DMS153 (cell line): Measurements from ENCODE around the gene BHLHE23.

Experiments
- DNase-seq: peaks from one replicate; lab custom pipeline; 2025; lab: John Stamatoyannopoulos, UW

Gene BHLHE23

DNA sequence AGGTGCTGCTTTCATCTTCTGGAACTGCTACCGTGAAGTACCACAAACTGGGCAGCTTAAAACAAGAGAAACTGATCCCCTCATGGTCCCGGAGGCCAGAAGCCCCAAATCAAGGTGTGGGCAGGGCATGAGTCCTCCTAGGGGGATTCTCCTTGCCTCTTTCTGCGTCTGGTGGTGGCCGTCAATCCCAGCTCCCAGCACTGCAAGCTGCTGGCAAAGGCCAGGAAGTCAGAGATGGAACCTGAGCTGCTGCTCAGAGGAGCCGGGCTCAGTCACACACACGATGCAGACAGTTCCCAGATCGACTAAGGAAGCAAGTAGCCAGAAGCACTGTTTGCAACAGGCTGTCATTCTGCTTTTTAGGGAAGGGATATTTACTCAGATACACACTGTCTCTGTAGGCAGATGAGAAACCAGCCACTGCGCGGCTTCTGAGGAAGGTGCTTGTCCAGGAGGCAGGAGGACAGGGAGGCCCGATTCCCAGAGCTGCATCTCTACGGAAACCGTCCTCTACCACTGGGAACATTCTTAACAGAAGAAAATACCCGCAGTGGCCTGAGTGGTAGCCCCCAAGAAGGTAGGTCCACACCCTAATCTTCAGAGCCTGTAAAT is 15.5 kb downstream of the BHLHE23 start:
- no peak for DNase-seq

DNA sequence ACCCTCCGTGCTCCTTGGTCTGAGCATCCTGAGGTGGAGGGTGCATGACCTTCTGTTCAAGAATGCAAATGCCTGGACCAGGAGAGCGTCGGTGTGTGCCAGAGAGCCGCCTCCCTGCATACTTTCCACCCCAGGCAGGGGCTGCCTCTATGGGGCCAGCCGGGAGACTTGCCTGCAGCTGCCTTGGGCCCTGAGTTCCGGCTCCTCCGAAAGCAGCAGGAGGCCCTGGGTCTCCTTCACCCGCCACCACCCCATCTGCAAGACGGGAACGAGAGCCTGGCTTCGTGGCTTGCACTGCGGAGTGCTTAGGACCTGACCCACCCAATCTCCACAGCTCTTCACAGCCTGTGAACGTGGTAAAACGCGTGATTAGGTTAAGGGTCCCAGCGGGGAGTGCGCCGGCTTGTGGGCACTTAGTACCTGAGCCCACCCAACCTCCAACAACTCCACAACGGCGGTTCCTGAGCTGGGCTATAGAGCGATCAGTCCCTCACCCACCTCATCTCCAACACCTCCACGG is 16.4 kb downstream of the BHLHE23 start:
- no peak for DNase-seq

DNA sequence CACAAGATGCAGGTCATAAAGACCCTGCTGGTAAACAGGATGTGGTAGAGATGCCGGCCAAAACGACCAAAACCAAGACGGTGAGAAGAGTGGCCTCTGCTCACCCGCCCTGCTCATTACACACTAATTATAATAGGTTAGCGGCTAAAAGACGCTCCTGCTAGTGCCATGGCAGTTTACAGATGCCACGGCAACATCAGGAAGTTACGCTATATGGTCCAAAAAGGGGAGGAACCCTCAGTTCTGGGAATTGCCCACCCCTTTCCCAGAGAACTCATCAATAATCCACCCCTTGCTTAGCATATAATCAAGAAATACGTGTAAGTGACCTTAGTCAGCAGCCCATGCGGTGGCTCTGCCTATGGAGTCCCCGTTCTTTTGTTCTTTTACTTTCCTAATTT is 17.6 kb downstream of the BHLHE23 start:
- DNase-seq: no peak

DNA sequence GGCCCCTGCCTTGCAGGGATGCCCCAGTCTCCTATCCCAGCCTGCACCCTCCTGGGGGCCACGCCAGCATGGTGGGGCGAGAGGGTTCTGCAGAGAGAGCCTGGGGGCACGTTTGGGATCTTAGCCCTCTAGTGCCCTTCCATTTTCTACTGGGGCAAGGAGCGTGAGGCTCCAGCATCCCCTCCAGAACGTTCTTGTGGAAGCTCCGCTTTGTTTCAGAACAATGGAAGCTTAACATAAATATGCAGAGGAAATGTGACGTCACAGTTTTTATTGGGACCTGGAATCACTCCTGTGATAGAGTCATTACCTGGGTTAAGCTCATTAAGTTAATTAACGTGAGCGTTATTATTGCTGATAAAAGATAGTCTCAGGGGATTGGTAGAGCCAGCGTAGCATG is 19.6 kb downstream of the BHLHE23 start:
- DNase-seq: no peak

DNA sequence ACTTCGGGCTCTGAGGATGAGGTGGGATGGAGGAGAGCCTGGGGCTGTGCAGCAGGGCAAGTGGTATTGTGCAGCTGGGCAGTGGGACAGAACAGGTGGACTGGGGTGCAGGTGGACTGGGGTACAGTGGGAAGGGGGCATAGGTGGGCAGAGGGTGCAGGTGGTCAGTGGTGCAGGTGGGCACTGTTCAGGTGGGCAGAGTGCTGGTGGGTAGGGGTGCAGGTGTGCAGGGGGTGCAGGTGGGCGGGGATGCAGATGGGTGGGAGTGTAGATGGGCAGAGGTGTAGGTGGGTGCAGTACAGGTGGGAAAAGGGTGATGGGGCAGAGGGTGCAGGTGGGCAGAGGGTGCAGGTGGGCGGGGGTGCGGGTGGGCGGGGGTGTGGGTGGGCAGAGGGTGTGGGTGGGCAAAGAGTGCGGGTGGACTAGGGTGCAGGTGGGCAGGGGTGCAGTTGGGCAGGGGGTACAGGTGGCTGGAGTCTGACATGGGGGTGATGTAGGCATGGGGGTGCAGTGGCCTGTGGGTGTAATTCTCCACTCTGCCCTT is 20.4 kb downstream of the BHLHE23 start:
- no peak for DNase-seq

DNA sequence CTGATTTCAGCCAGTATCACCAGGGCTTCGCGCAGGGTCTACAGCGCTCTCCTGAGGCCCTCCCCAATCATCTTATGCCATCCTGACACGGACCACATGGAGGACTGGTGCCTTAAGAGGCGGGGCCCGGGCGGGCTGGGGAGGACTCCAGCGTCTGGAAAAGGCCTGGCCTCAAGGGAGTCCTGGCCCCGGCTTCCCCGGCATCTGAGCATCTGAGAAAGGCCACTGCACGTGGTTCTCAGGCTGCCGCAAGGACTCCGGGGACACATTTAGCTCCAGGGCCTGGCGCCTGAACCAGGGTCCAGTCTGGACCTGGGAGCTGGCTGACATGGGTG is 21.4 kb downstream of the BHLHE23 start:
- DNase-seq: no peak

DNA sequence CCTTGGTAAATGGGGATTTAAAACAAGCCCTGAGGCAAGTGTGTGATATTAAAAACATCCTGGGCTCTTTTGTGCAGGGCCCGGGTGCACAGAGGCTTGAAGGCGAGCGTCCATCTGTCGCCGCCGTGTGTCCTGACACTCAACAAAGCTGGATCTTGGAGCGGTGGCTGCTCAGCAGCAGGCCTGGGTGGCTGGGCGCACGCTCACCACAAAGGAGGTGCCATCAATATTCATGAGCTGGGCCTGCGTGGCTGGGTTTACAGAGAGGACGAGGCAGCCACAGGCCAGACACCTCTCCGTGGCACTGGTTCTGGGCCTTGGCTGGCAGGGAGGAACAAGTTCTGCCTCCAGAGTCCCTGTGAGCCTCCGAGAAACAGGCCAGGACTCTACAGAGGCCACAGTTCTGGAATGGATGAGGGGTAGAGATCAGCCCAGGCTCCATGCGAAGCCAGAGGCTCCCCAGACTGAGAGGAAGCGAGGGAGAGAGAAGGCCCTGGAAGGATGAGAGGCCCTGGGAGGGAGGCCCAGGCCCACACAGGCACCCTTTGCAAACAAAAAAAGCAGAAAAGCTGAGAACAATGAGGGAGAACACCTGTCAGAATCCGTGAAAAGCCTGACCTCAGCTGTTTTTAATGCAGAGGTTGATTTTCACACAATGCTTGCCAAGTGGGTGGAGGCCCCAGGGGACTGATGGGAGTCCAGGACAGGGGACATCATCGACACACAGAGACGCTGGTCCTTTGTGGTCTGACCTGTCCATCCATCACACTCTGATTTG is 21.9 kb downstream of the BHLHE23 start:
- DNase-seq: peak; percentile 78

DNA sequence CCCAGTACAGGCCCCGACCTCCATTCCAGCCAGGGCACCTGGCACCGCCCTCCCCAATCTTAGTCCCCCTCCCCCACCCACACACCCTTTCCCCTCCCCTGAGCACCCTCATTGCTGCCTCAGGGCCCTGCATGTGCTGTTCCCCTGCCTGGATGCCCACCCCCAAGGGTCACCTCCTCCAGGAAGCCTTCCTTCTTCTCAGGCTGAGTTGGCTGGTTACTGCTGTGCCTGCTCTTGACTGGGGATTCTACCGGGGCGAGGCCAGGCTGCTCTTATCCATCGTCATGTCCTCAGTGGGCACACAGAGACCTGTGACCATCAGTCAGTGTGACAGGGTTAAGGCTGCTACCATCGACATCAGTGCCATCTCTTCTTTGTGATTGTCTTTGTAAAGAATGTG is 23.6 kb downstream of the BHLHE23 start:
- no peak for DNase-seq

DNA sequence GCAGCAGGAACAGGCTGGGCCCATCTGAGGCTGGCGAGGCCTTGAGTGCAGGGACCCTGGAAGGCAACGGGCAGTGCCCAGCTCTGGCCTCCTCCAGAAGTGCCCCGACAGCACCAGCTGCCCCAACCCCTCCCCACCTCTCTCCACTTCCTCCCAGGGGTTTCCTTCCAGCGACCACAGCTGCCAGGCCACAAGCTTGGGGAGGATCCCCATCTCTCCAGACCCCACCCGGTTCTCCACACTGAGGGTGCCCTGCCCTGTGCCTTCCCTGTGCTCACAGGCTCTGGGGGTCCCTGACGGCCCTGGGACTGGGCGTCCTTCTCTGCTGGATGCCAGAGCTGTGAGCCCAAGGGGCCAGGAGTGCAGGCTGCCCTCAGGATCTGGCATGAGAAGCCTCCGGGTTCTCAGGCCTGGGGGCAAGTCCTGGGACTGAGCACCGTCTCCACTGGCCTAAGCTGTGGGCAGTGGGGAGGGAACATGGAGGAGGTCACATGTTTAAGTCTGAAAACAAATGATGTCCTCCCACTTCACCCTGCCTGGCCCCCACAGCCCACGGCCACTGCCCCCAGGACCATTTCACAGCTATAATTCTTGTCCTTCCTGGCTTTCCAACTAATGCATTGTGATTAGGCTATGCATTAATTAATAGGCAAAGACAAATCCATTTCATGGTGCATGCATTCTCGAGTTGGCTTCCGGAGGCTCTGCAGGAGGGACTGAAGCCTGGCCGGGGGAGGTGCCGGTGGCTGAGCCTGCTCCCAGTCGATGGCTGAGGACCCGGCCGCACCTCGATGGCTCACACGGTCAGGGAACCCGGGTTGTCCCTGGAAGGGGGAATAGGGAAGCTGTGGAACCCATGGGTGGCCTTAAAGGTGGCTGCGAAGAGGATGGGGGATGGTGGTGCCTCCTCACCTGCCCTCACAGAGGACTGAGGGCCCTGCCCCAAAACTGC is 24.4 kb downstream of the BHLHE23 start:
- no peak for DNase-seq

DNA sequence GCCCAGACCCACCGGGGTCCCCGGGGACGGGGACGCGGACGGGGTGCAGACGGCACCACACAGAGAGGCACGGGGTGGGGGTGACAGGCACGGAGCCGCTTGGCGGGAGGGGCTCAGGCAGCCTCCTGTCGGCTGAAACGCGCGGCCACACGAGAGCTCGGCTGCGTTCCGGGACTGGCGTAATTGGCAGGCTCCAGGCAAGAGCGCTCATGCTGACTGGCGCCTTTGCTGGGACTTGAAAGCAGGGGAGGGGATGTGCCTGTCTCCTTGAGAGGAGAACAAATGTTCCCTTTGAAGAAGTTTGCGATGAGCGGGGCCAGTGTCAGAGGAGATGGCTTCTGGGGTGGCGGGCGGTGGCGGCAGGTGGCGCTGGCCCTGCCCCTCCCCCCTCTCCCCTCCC is 25.8 kb downstream of the BHLHE23 start:
- no peak for DNase-seq

DNA sequence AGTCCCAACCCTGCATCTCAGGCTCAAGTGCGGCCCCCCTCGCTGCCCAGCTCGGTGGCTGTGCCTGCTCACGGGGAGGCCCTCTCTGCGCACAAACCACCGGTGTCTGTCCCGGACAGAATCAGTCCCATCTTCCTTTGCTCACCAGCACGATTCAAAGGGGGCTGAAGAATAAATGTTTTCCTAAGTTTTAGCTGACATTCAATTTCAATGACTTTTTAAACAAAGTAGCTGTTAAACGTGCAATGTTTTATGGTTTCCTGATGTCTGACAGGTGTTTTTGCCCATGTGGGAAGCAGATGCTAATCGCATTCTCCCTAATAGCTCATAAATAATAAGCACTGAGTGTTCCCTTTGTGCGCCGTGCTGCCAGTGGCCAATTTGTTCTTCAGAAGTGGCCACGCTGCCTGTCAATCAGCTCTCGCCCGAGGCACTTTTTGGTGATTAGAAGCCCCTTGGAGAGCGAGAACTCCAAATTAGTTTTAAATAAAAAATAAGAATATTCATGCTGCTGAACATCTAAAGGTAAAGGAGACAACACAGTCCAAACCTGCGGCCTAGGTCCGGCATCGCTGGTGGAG is 26.3 kb downstream of the BHLHE23 start:
- peak; percentile 62 for DNase-seq

DNA sequence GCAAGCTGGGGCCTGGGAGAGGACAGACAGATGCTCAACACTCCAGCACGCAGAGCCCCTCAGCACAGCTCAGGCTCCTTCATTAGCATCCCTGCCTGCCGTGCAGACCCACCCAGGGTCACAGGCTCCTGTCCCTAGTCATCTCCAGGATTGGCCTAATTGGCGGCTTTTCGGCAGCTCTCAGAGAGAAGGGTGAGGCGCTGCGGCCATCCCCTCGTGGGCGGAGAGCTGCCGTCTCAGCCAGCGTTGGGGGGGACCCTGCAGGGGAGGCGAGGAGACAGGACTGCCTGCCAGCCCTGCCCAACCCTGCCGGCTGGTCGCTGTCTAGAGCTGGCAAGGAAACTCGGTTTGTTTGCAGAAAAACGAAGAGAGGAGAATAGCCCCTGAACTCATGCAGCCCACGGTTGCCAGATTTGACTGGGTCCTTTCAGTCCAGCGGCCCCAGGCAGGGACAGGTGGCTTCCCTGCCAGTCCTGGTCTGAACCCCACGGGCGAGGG is 26.8 kb downstream of the BHLHE23 start:
- no peak for DNase-seq

DNA sequence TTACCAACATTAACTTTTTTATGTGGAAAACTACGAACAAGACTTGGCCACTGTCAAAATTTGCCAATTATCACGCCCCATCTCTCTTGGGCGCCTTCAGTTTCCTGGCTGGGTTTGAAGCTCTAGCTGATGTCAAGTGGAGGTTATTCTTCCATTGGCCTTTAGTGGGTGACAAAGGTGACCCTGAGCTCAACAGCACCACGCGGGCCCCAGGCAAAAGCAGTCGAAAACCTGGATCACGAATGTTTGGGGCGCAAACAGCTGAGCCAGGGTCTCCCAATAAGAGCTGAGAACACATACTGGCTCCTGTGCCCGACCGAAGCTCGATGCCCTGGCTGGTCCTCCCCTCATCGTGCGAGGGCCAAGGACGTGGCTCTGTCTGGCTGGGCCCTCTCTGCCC is 27.5 kb downstream of the BHLHE23 start:
- no peak for DNase-seq

DNA sequence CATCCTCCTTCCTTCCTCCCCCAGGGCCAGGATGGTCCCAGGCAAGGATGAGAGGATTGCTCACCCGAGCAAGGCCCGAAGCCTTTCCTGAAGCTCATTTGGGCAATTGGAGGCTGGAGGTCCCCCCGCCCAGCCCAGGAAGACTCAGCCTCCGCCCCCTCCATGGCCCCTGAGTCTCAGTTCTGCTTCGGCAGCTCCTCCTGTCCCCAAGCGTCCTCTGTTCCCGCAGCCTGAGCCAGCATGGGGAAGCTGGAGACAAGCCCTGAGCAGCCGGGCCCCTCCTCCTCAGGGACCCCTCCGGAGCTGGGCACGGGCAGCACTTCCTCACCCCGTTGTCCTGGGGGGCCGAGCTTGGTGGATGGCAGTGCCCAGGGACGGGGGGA is 28.2 kb downstream of the BHLHE23 start:
- DNase-seq: no peak

DNA sequence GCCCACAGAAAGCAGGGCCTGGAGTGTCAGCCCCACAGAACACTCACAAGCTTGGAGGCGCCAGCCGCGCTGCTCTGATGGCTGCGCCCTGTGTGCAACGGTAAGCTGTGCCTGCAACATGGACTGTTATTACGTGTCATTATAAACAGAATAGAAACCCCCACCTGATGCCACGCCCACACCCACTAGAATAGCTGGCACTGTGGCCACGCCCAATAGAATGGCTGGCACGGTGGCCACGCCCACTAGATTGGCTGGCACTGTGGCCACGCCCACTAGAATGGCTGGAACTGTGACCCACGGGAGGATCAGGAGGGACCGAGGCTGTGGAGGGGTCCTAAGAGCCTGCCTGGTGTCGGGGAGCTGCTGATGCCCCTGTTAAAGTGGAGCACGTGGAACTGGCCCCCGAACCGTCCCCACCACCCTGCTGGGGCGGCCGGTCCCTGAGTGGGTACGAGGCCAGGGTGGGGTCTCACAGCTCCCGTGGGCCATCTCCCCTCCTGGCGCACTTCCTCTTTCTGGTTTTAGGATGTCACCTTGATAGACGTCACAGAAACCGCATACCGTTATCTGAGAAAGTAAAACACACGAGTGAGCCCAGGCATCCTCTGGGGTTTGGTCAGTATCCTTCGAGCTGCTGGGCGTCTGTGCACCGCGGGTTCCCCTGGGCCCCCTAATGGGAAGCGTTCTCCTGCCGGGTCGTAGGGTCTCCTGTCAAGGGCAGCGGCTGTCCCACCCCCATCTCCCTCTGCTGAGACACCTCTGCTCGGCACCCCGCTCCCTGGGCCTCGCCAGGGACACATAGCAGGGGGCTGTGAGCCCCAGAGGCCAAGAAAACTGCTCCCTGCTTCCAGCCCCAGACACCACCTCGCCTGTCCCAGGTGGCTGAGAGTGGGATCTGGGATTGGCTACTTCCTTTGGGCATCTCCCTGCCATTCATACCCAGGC is 28.9 kb downstream of the BHLHE23 start:
- DNase-seq: peak; percentile 65

DNA sequence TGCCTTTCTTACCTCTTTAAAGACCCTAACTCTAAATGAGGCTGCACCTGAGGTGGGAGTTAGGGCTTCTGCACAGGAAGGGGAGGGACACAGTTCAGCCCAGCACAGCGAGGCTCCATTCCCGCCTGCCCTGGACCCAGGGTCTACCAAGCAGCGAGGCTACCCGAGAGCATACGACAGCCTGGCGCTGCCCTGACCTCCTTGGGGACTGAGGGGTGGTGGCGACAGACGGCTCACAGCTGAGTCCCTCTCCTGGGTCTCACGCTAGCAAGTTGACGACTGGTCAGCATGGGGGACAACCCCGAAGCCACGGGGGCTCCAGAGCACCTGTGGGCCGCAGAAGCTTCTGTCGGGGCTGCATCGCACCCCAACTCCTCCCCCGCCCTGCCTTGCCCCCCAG is 29.9 kb downstream of the BHLHE23 start:
- no peak for DNase-seq

DNA sequence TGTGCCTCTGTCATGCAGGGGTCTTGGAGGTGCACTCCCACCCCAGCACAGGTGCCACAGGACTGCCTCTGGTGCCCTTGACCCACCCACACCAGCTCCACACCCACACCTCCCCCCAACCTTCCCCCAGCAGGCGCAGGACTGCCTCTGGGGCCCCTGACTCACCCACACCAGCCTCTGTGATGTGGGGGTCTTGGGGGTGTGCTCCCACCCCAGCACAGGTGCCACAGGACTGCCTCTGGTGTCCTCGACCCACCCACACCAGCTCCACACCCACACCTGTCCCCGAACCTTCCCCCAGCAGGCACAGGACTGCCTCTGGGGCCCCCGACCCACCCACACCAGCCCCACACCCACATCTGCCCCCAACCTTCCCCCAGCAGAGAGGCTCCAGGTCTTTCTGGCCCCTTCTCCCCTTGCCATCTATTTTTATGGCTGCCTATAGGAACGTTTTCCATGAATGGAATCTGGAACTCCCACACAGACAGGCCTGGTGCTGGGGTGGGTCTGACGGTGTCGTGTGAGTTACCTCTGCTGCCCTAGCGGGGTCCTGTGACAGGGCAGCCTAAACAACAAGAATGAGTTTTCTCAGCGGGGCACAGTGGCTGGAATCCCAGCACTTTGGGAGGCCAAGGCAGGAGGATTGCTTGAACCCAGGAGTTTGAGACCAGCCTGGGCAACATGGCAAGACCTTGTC is 30.8 kb downstream of the BHLHE23 start:
- DNase-seq: no peak

DNA sequence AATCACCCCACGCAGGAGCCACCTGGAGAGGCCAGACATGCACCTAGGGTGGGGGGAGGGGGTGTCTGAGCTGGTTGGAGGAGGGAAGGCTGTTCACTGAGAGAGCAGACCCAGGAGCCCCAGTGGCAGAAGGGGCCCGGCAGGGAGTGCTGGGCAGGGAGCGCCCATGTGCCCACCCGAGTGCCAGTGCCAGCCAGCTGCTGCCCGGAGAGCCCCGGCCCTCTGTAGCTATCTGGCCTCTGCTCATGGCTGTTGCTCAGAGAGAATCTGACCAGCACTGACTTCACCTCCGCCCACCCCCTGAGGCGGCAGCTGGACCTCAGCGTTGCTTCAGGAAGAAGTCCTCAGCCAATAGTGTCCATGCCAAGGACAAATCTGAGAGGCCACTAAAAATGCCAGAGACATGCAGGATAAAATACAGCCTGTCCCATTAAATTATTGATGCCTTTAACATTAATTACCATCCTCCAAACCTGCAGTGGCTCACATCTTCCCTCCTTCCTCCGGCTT is 31.5 kb downstream of the BHLHE23 start:
- DNase-seq: no peak

DNA sequence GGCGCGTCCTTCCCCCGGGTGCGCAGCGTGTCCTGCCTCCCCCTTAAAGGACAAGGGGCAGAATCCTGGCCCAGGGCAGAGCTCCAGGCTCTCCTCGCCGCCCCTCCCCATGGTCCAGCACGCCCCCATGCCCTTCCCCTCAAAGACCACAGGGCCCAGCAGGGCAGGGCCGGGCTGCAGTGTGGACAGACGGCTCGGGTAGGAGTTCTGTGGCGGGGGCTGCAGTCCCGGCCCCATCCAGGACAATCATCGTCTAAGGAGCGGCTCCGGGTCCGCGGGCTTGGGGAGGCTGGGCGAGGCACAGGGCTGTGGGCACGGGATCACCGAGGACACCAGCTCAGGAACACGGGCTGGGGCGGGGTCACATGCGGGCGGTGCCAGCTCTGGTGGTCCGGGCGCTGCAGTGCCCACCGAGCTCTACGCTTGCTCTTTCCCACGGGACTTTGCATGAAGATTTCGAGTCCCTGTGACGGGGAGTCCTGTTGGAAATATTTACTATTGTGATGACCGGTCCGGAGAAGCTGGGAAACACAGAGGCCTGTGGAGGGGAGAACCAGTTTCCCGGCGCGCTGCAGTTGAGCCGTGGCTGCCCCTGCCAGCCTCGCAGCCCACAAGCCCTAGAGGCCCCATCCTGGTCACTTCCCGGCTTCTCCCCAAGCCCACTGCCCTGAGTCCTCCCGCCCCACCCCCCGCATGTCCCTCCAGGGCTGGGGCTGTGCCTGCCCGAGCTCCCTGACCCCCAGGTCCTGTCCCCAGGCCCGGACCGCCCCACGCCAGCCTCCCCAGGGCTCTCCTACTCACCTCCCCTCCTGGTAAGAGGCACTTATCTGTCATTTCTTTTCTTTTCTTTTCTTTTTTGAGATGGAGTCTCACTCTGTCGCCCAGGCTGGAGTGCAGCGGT is 33.7 kb downstream of the BHLHE23 start:
- no peak for DNase-seq
